NB4 (cell line): ENCODE measurements around the gene ANO10.

Experiments
- DNase-seq: peaks from one replicate; pipeline ENCODE4 v3.0.0; 2010; ENCODE audit warnings: low read depth
- H3K4me3 ChIP-seq: one replicate; pipeline ENCODE4 v1.5.1; 2011; ENCODE audit warnings: mild to moderate bottlenecking, low read depth, low read length, moderate library complexity
- MYC ChIP-seq: IDR thresholded peaks from 2 replicates; pipeline ENCODE4 v1.6.1; 2011; ENCODE audit warnings: low read depth, low read length
- POLR2A ChIP-seq: IDR thresholded peaks from 2 replicates; pipeline ENCODE4 v1.6.1; 2011; ENCODE audit warnings: mild to moderate bottlenecking; ENCODE audit not compliant: insufficient read length; ENCODE audit errors: extremely low read depth
- TF ChIP-seq, protein P1 (sequence below): IDR thresholded peaks from one replicate; pipeline ENCODE4 v1.5.1; 2012; ENCODE audit warnings: low read depth, low read length
- TF ChIP-seq, protein P2 (sequence below): IDR thresholded peaks from 2 replicates; pipeline ENCODE4 v1.6.1; 2011; ENCODE audit warnings: low read depth, low read length

ANO10 gene

DNA sequence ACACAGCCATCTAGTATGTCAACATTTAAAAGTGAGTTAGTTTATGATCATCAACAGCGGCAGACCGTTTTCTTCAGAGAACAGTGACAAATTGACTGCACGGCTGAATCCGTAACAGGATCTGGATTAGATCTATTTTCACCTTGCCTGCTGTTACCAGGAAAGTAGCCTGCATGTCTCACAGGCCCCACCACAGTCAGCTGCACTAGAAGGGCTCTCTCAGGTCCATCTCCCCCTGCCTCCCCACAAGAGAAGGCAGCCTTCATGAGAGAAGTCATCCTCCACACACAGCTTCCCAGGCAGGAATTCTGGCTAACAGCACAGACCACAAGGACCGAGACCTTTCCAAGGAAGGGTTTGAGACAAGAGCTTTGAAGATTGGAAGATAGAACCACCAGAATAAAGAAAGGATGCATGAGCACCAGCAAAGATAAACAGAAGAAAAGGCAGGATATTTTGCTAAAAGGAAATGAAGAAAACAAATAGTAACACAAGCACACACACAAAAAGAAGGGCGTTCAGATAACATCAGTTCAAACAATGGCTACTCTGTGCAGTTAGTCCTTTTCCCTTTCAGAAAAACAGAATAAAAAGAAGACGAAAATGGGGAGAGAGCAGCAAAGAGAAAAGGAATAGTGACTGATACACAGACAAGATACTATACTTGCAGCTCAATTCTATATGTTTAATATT lies 208.0 kb downstream of the ANO10 start:
- no peak overlapping the region for H3K4me3 ChIP-seq
- no peak for DNase-seq
- TF ChIP-seq, protein P1, sequence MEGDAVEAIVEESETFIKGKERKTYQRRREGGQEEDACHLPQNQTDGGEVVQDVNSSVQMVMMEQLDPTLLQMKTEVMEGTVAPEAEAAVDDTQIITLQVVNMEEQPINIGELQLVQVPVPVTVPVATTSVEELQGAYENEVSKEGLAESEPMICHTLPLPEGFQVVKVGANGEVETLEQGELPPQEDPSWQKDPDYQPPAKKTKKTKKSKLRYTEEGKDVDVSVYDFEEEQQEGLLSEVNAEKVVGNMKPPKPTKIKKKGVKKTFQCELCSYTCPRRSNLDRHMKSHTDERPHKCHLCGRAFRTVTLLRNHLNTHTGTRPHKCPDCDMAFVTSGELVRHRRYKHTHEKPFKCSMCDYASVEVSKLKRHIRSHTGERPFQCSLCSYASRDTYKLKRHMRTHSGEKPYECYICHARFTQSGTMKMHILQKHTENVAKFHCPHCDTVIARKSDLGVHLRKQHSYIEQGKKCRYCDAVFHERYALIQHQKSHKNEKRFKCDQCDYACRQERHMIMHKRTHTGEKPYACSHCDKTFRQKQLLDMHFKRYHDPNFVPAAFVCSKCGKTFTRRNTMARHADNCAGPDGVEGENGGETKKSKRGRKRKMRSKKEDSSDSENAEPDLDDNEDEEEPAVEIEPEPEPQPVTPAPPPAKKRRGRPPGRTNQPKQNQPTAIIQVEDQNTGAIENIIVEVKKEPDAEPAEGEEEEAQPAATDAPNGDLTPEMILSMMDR: no peak
- TF ChIP-seq, protein P2, sequence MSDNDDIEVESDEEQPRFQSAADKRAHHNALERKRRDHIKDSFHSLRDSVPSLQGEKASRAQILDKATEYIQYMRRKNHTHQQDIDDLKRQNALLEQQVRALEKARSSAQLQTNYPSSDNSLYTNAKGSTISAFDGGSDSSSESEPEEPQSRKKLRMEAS: no peak
- TF ChIP-seq MYC (no peak), POLR2A (no peak)

DNA sequence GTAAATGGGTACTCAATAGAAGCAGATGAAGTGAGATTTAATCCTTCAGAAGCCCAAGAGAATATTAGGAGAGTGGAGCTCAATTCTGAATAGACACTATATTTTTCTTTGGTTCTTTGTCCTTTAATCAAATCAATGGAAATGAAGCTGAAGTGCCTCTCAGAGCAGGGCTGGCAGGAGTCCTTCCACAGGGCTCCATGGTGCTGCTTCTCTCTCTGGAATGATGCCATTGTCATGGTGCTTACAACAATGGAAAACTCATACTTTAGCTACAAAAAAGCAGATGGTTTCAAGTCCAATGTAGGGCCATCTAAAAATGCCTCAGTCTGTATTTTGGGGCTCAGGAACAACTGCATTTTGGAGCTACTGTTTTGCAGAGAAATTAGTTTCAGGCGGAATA lies 210.4 kb downstream of the ANO10 start:
- no peak for TF ChIP-seq MYC
- TF ChIP-seq, protein P2: no peak
- TF ChIP-seq POLR2A: no peak
- TF ChIP-seq, protein P1: no peak

DNA sequence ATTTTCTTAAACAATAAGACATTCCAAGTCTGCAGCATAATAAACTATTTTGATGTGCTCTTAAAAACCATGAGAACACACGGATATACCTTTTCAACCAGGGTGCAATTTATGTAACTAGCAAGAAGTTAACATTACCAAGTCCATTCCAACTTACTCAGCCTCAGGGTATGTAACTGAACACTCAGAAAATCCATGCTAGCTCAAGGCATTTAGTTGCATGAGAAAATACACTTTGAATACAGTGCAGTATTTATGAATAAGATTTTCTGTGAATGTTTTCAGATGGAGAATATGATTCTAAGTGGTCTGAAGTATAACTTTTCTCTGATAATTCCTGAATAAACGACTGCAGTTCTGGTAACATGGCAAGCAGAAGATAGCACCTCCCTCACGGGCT lies 211.2 kb downstream of the ANO10 start:
- TF ChIP-seq, protein P1: no peak
- no peak for TF ChIP-seq POLR2A
- TF ChIP-seq, protein P2: no peak
- no peak for TF ChIP-seq MYC

More for the DNA sequence above, 210.4 kb downstream of the ANO10 start:
- H3K4me3 ChIP-seq: no peak overlapping the region
- no peak for DNase-seq

DNA sequence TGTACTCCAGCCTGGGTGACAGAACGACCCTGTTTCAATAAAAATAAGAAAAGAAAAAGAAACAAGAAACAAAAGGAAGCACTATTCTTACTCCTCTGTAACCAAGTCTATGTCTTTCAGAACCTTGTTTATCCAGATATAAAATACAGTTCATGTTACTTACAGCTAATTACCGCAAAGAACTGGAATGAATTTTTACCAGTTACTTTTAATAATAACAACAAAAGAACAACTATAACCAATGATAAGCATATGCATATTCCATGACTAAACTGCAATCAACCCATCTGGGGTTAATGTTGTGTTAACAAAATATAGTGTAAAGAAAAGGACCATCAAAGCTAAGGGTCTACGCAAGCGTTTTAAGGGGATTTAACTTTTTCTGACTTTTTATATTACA lies 212.3 kb downstream of the ANO10 start:
- TF ChIP-seq POLR2A (no peak), MYC (no peak)
- TF ChIP-seq, protein P1: no peak
- TF ChIP-seq, protein P2: no peak
- no peak for DNase-seq

More for the DNA sequence above, 211.2 kb downstream of the ANO10 start:
- DNase-seq: no peak
- no peak overlapping the region for H3K4me3 ChIP-seq

DNA sequence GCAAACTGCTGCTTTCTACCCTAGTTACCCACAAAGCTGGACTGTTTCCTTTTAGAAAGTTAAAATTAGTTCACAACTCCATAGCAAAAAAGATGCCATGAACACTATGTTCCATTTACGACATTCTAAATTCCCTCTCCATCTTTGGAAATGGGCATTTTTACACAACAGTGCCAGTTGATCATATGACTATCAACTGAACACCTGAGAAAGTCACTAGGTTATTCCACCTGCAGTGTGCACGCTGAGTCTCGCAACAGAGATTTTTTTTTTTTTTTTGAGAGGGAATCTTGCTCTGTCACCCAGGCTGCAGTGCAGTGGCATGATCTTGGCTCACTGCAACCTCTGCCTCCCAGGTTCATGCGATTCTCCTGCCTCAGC lies 215.2 kb downstream of the ANO10 start:
- TF ChIP-seq, protein P1: no peak
- TF ChIP-seq POLR2A (no peak), MYC (no peak)
- TF ChIP-seq, protein P2: no peak
- H3K4me3 ChIP-seq: no peak overlapping the region
- DNase-seq: no peak

More for the DNA sequence above, 212.3 kb downstream of the ANO10 start:
- no peak overlapping the region for H3K4me3 ChIP-seq
